Retinal pigment epithelial cell (primary cell): Measurements from ENCODE around the gene CTNNBIP1.
A peak's percentile ranks its signal among the peaks of the same experiment; 100 is the strongest.

Experiments used
- DNase-seq: peaks from one replicate; pipeline ENCODE4 v3.0.0-alpha.2; 2010; ENCODE audit warnings: low read depth
- H3K4me3 ChIP-seq: 2 replicates; pipeline ENCODE4 v1.5.1; 2011; ENCODE audit warnings: mild to moderate bottlenecking, low read length, control low read depth, moderate library complexity
- CTCF ChIP-seq: conservative IDR thresholded peaks from 2 replicates; pipeline ENCODE4 v1.5.1; 2011; ENCODE audit warnings: low read depth, low read length, control low read depth, inconsistent platforms

CTNNBIP1 gene

GRCh38 chr1:9912264-9912936 lies 2.3 kb upstream of the CTNNBIP1 start:
- no peak for DNase-seq
- no peak for TF ChIP-seq CTCF
- H3K4me3 ChIP-seq, result no peak overlapping the region

- TF ChIP-seq CTCF, result no peak
- H3K4me3 ChIP-seq, result peak overlapping the region; percentile 75
- peak; percentile 95 for DNase-seq
Measured at GRCh38 chr1:9910423-9911178, 532 bp upstream of the CTNNBIP1 start.

- no peak for TF ChIP-seq CTCF
- H3K4me3 ChIP-seq, result peak overlapping the region; percentile 72
- no peak for DNase-seq
Measured at GRCh38 chr1:9909234-9910046, 629 bp downstream of the CTNNBIP1 start.

GRCh38 chr1:9908871-9909233 lies 1.2 kb downstream of the CTNNBIP1 start:
- DNase-seq, result no peak
- peak overlapping the region; percentile 72 for H3K4me3 ChIP-seq

GRCh38 chr1:9907441-9907840 lies 2.6 kb downstream of the CTNNBIP1 start:
- no peak overlapping the region for H3K4me3 ChIP-seq
- TF ChIP-seq CTCF, result no peak
- DNase-seq, result no peak

More at GRCh38 chr1:9908871-9909233, 1.2 kb downstream of the CTNNBIP1 start:
- no peak for TF ChIP-seq CTCF

- no peak for TF ChIP-seq CTCF
- no peak for DNase-seq
- H3K4me3 ChIP-seq, result no peak overlapping the region
Measured at GRCh38 chr1:9906466-9906865, 3.6 kb downstream of the CTNNBIP1 start.
